HEK293 (cell line): ENCODE data around the gene DICER1.
A peak's percentile ranks its signal among the peaks of the same experiment; 100 is the strongest.

ENCODE experiments used
- CTCF ChIA-PET: fragments of 350-600 bp; formaldehyde crosslinking; extraction: SDS; loops from one replicate; lab custom pipeline; 2021; ENCODE audit warnings: antibody characterized with exemption; lab: Yijun Ruan, JAX
- POLR2A ChIA-PET: fragments of 300-600 bp; formaldehyde crosslinking; extraction: SDS; loops from one replicate; lab custom pipeline; 2020; ENCODE audit warnings: antibody characterized with exemption, inconsistent platforms; lab: Yijun Ruan, JAX
- H3K27ac ChIP-seq: fragments of 200-500 bp; sonication (Bioruptor generic); 2 replicates; pipeline ENCODE4 v1.5.1; 2014; ENCODE audit warnings: low read depth, low read length, control low read depth, inconsistent platforms; ENCODE audit errors: extremely low read depth
- H3K36me3 ChIP-seq, 2 experiments: fragments of 200-500 bp in 1 of 2; sonication (Bioruptor generic) in 1 of 2; 1 replicate in 1 of 2; 2 replicates in 1 of 2; pipeline ENCODE4 v1.5.1; 2014 to 2017; ENCODE audit warnings: inconsistent platforms in 2 of 2, low read length in 2 of 2; ENCODE audit not compliant: control insufficient read depth in 2 of 2, insufficient read depth in 1 of 2
- H3K4me1 ChIP-seq: fragments of 200-500 bp; sonication (Bioruptor generic); 2 replicates; pipeline ENCODE4 v1.5.1; 2014; ENCODE audit warnings: mild to moderate bottlenecking, low read length, inconsistent platforms; ENCODE audit not compliant: control insufficient read depth, insufficient read depth
- H3K4me3 ChIP-seq: 2 replicates; pipeline ENCODE4 v1.5.1; 2011; ENCODE audit warnings: low read depth, mild to moderate bottlenecking, control low read depth, low read length, moderate library complexity
- H3K9me3 ChIP-seq: fragments of 200-500 bp; sonication (Bioruptor generic); 2 replicates; pipeline ENCODE4 v1.5.1; 2014; ENCODE audit warnings: low read depth, low read length, inconsistent platforms; ENCODE audit not compliant: control insufficient read depth, insufficient read depth
- ATF2 ChIP-seq: fragments of 450-650 bp; formaldehyde crosslinking; IDR thresholded peaks from 2 replicates; pipeline ENCODE4 v1.5.1; 2016; ENCODE audit warnings: missing biosample characterization, missing genetic modification characterization, low read depth
- GLI4 ChIP-seq: fragments of 450-650 bp; formaldehyde crosslinking; IDR thresholded peaks from 2 replicates; pipeline ENCODE4 v1.5.1; 2016; ENCODE audit warnings: missing biosample characterization, missing genetic modification characterization
- HOXD13 ChIP-seq: sonication (generic); formaldehyde crosslinking; IDR thresholded peaks from 2 replicates; pipeline ENCODE4 v1.8.0; 2022; ENCODE audit warnings: missing genetic modification reagents, borderline replicate concordance
- ZBTB17 ChIP-seq: fragments of 450-650 bp; formaldehyde crosslinking; IDR thresholded peaks from 2 replicates; pipeline ENCODE4 v1.5.1; 2016; ENCODE audit warnings: missing biosample characterization, missing genetic modification characterization
- ZBTB6 ChIP-seq: fragments of 450-650 bp; formaldehyde crosslinking; IDR thresholded peaks from 2 replicates; pipeline ENCODE4 v1.5.1; 2017; ENCODE audit warnings: missing biosample characterization, missing genetic modification characterization
- ZNF112 ChIP-seq: fragments of 450-650 bp; formaldehyde crosslinking; IDR thresholded peaks from 2 replicates; pipeline ENCODE4 v1.5.0; 2017; ENCODE audit warnings: missing biosample characterization, missing genetic modification characterization
- ZNF121 ChIP-seq: fragments of 450-650 bp; formaldehyde crosslinking; IDR thresholded peaks from 2 replicates; pipeline ENCODE4 v1.5.1; 2016; ENCODE audit warnings: missing biosample characterization, missing genetic modification characterization
- ZNF146 ChIP-seq: fragments of 450-650 bp; formaldehyde crosslinking; IDR thresholded peaks from 2 replicates; pipeline ENCODE4 v1.5.1; 2016; ENCODE audit warnings: missing biosample characterization, missing genetic modification characterization
- ZNF174 ChIP-seq: fragments of 450-650 bp; formaldehyde crosslinking; IDR thresholded peaks from 2 replicates; pipeline ENCODE4 v1.5.0; 2017; ENCODE audit warnings: missing biosample characterization, mild to moderate bottlenecking, missing genetic modification characterization
- ZNF175 ChIP-seq: fragments of 450-650 bp; formaldehyde crosslinking; IDR thresholded peaks from 2 replicates; pipeline ENCODE4 v1.5.1; 2016; ENCODE audit warnings: missing biosample characterization, missing genetic modification characterization
- ZNF211 ChIP-seq: fragments of 450-650 bp; formaldehyde crosslinking; IDR thresholded peaks from 2 replicates; pipeline ENCODE4 v1.5.1; 2016; ENCODE audit warnings: low read depth, missing biosample characterization, missing genetic modification characterization
- ZNF223 ChIP-seq: fragments of 450-650 bp; formaldehyde crosslinking; IDR thresholded peaks from 2 replicates; pipeline ENCODE4 v1.5.1; 2016; ENCODE audit warnings: missing biosample characterization, missing genetic modification characterization
- ZNF23 ChIP-seq: fragments of 450-650 bp; formaldehyde crosslinking; IDR thresholded peaks from 2 replicates; pipeline ENCODE4 v1.5.1; 2016; ENCODE audit warnings: missing biosample characterization, missing genetic modification characterization, borderline replicate concordance
- ZNF366 ChIP-seq: fragments of 450-650 bp; formaldehyde crosslinking; conservative IDR thresholded peaks from 2 replicates; pipeline ENCODE4 v1.5.1; 2016; ENCODE audit warnings: missing biosample characterization, missing genetic modification characterization
- ZNF394 ChIP-seq: fragments of 450-650 bp; formaldehyde crosslinking; IDR thresholded peaks from 2 replicates; pipeline ENCODE4 v1.5.1; 2016; ENCODE audit warnings: missing biosample characterization, missing genetic modification characterization, mild to moderate bottlenecking, moderate library complexity, borderline replicate concordance
- ZNF548 ChIP-seq: fragments of 450-650 bp; formaldehyde crosslinking; IDR thresholded peaks from 2 replicates; pipeline ENCODE4 v1.5.1; 2016; ENCODE audit warnings: missing biosample characterization, missing genetic modification characterization
- ZNF555 ChIP-seq: fragments of 450-650 bp; formaldehyde crosslinking; conservative IDR thresholded peaks from 2 replicates; pipeline ENCODE4 v1.5.1; 2017; ENCODE audit warnings: missing biosample characterization, mild to moderate bottlenecking, missing genetic modification characterization, inconsistent platforms
- ZNF624 ChIP-seq: fragments of 450-650 bp; formaldehyde crosslinking; IDR thresholded peaks from 2 replicates; pipeline ENCODE4 v1.5.1; 2017; ENCODE audit warnings: missing biosample characterization, missing genetic modification characterization
- ZNF654 ChIP-seq: fragments of 450-650 bp; formaldehyde crosslinking; IDR thresholded peaks from 2 replicates; pipeline ENCODE4 v1.5.1; 2016; ENCODE audit warnings: low read depth, missing biosample characterization, missing genetic modification characterization
- ZNF791 ChIP-seq: fragments of 450-650 bp; formaldehyde crosslinking; IDR thresholded peaks from 2 replicates; pipeline ENCODE4 v1.5.1; 2016; ENCODE audit warnings: missing biosample characterization, missing genetic modification characterization
- TF ChIP-seq, protein P1 (sequence below): fragments of 450-650 bp; formaldehyde crosslinking; IDR thresholded peaks from 2 replicates; pipeline ENCODE4 v1.5.1; 2016; ENCODE audit warnings: missing biosample characterization, missing genetic modification characterization, borderline replicate concordance
- TF ChIP-seq, protein P2 (sequence below): fragments of 450-650 bp; formaldehyde crosslinking; IDR thresholded peaks from 2 replicates; pipeline ENCODE4 v1.5.1; 2016; ENCODE audit warnings: missing biosample characterization, missing genetic modification characterization

The DICER1 gene

DNA sequence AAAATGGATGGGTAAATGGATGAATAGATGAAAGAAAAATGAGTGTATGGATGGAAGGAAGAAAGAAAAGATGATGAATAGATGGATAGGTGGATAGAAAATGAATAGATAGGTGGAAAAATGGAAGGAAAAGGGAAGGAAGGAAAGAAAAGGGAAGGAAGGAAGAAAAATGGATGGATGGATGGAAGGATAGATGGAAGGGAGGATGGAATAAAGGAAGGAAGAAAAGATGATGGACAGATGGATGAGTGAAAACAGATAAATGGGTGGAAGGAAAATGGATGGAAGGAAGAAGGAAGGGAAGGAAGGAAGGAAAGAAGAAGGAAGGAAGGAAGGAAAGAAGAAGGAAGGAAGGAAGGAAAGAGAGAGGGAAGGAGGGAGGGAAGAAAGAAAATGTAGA lies 107.4 kb downstream of the DICER1 start:
- no peaks in the 10 kb centered on the region for H3K9me3 ChIP-seq
- H3K4me1 ChIP-seq = peaks cover 7% of the 10 kb centered on the region
- H3K27ac ChIP-seq = no peak overlapping the region
- no peak overlapping the region for H3K4me3 ChIP-seq
- CTCF ChIA-PET = no interaction called here
- TF ChIP-seq ZBTB17 (tag by site-specific recombination) = peak; percentile 84
- TF ChIP-seq ZNF624 = no peak
- TF ChIP-seq ZNF223 = no peak
- no peak for TF ChIP-seq ZNF146
- TF ChIP-seq ZNF366 (tag by site-specific recombination) = peak; percentile 99
- TF ChIP-seq ATF2 (tag by site-specific recombination) = no peak
- no peak for TF ChIP-seq ZNF112 (tag by site-specific recombination)
- TF ChIP-seq, all 188 proteins: peak for 2
- H3K36me3 ChIP-seq = no peaks in the 10 kb centered on the region
- POLR2A ChIA-PET = no interaction called here

- TF ChIP-seq ZNF175 (tag by site-specific recombination) = no peak
- TF ChIP-seq ZNF211 (tag by site-specific recombination) = no peak
- no peak for TF ChIP-seq ZNF121
- TF ChIP-seq ZNF791 (tag by site-specific recombination) = no peak
- no peak for TF ChIP-seq ZBTB6 (tag by site-specific recombination)
- no peak for TF ChIP-seq ZNF555 (tag by site-specific recombination)
- TF ChIP-seq GLI4 (tag by site-specific recombination) = no peak
- TF ChIP-seq ZNF174 (tag by site-specific recombination) = no peak
- TF ChIP-seq ZNF654 (tag by site-specific recombination) = no peak
- no peak for TF ChIP-seq ZNF394 (tag by site-specific recombination)
- TF ChIP-seq HOXD13 (CRISPR knock-in tag) = no peak
- no peak for TF ChIP-seq ZNF624
- no peak for TF ChIP-seq ZNF548 (tag by site-specific recombination)
- TF ChIP-seq, protein P1, sequence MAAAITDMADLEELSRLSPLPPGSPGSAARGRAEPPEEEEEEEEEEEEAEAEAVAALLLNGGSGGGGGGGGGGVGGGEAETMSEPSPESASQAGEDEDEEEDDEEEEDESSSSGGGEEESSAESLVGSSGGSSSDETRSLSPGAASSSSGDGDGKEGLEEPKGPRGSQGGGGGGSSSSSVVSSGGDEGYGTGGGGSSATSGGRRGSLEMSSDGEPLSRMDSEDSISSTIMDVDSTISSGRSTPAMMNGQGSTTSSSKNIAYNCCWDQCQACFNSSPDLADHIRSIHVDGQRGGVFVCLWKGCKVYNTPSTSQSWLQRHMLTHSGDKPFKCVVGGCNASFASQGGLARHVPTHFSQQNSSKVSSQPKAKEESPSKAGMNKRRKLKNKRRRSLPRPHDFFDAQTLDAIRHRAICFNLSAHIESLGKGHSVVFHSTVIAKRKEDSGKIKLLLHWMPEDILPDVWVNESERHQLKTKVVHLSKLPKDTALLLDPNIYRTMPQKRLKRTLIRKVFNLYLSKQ (tag by site-specific recombination) = no peak
- TF ChIP-seq ZNF23 (tag by site-specific recombination) = no peak
- TF ChIP-seq, protein P2, sequence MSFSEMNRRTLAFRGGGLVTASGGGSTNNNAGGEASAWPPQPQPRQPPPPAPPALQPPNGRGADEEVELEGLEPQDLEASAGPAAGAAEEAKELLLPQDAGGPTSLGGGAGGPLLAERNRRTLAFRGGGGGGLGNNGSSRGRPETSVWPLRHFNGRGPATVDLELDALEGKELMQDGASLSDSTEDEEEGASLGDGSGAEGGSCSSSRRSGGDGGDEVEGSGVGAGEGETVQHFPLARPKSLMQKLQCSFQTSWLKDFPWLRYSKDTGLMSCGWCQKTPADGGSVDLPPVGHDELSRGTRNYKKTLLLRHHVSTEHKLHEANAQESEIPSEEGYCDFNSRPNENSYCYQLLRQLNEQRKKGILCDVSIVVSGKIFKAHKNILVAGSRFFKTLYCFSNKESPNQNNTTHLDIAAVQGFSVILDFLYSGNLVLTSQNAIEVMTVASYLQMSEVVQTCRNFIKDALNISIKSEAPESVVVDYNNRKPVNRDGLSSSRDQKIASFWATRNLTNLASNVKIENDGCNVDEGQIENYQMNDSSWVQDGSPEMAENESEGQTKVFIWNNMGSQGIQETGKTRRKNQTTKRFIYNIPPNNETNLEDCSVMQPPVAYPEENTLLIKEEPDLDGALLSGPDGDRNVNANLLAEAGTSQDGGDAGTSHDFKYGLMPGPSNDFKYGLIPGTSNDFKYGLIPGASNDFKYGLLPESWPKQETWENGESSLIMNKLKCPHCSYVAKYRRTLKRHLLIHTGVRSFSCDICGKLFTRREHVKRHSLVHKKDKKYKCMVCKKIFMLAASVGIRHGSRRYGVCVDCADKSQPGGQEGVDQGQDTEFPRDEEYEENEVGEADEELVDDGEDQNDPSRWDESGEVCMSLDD (tag by site-specific recombination) = no peak
- H3K4me3 ChIP-seq = no peak overlapping the region
- peaks cover 7% of the 10 kb centered on the region for H3K4me1 ChIP-seq
- POLR2A ChIA-PET = no interaction called here
- H3K36me3 ChIP-seq = no peaks in the 10 kb centered on the region
- CTCF ChIA-PET = no interaction called here
- H3K27ac ChIP-seq = no peak overlapping the region
- no peaks in the 10 kb centered on the region for H3K9me3 ChIP-seq
Measured at GRCh38 chr14:95048771-95049312, 108.5 kb downstream of the DICER1 start.
